HCT116 (cell line): ENCODE measurements around the gene GIT1. TPM values are rescaled to one million over a fixed set of nuclear protein-coding genes. Genes with fewer than 3 reads are reported as not detected.

ENCODE experiments used
- ATAC-seq: fragments of 200-7000 bp; cut with Tn5 transposase; 2 replicates; pipeline ENCODE4 v1.9.1; 2020; ENCODE audit warnings: mild to moderate bottlenecking, moderate library complexity
- BruUV-seq: library from RNA; stranded (reverse); fragments of 400-500 nt; replicated peaks from 2 replicates; lab custom pipeline; 2021; lab: Mats Ljungman, UMichigan
- CTCF ChIA-PET: fragments of 300-600 bp; sonication (Branson Sonifier 250); formaldehyde crosslinking; loops from one replicate; lab custom pipeline; 2021; ENCODE audit warnings: antibody characterized with exemption; lab: Charles Lee
- POLR2A ChIA-PET: fragments of 300-600, 350-600 bp; sonication (Branson Sonifier 250); formaldehyde crosslinking; loops from one replicate; lab custom pipeline; 2021; ENCODE audit warnings: antibody characterized with exemption; lab: Charles Lee
- RAD21 ChIA-PET, 2 experiments: fragments of 300-600 bp; sonication (Branson Sonifier 250); formaldehyde crosslinking; loops; one replicate each; lab custom pipeline; 2023; ENCODE audit warnings: low total read pairs in 2 of 2; ENCODE audit not compliant: uncharacterized antibody in 2 of 2, unreplicated experiment in 2 of 2, low non-redundant PET in 1 of 2; lab: Charles Lee
- DNase-seq: peaks from one replicate; pipeline ENCODE4 v3.0.0-alpha.2; 2010; ENCODE audit warnings: low read depth, low spot score
- H2AFZ ChIP-seq: fragments of 200-600 bp; shearing (Covaris generic), sonication (generic); 2 replicates; pipeline ENCODE4 v1.6.1; 2017; ENCODE audit warnings: low read depth, mixed run types, mixed read lengths, antibody characterized with exemption, low read length; ENCODE audit not compliant: poor library complexity, severe bottlenecking
- H3K27ac ChIP-seq: 2 replicates; pipeline ENCODE4 v1.5.1; 2012; ENCODE audit warnings: low read depth, low read length
- H3K27me3 ChIP-seq: fragments of 200-600 bp; sonication (generic); 2 replicates; pipeline ENCODE4 v1.6.1; 2016; ENCODE audit warnings: mixed run types, low read length, mixed read lengths; ENCODE audit not compliant: insufficient read depth
- H3K36me3 ChIP-seq, 2 experiments: fragments of 200-500 bp in 1 of 2; fragments of 200-600 bp in 1 of 2; sonication (Bioruptor generic) in 1 of 2; sonication (generic) in 1 of 2; 2 replicates each; pipeline versions ENCODE4 v1.5.1 to v1.6.1; 2014 to 2016; ENCODE audit warnings: low read length in 2 of 2, inconsistent platforms in 1 of 2, mixed read lengths in 1 of 2, mixed run types in 1 of 2; ENCODE audit not compliant: insufficient read depth in 2 of 2, control insufficient read depth in 1 of 2
- H3K4me1 ChIP-seq, 2 experiments: fragments of 200-600 bp in 1 of 2; sonication (generic) in 1 of 2; 2 replicates each; pipeline versions ENCODE4 v1.5.1 to v1.6.1; 2012 to 2017; ENCODE audit warnings: low read length in 2 of 2, inconsistent platforms in 1 of 2, mild to moderate bottlenecking in 1 of 2, mixed read lengths in 1 of 2, mixed run types in 1 of 2, moderate library complexity in 1 of 2; ENCODE audit not compliant: insufficient read depth in 2 of 2, control insufficient read depth in 1 of 2
- H3K4me2 ChIP-seq: fragments of 200-600 bp; sonication (generic); 2 replicates; pipeline ENCODE4 v1.6.1; 2017; ENCODE audit warnings: mixed run types, low read length, mixed read lengths
- H3K4me3 ChIP-seq, 2 experiments: fragments of 200-600 bp in 1 of 2; sonication (generic) in 1 of 2; replicated peaks in 1 of 2; 2 replicates each; pipeline ENCODE4 v1.5.1; 2011 to 2016; ENCODE audit warnings: low read length in 2 of 2, control low read depth in 1 of 2, low read depth in 1 of 2, mild to moderate bottlenecking in 1 of 2, mixed read lengths in 1 of 2, mixed run types in 1 of 2
- H3K79me2 ChIP-seq: fragments of 200-600 bp; sonication (generic); 2 replicates; pipeline ENCODE4 v1.6.1; 2017; ENCODE audit warnings: mild to moderate bottlenecking, mixed run types, low read length, moderate library complexity, mixed read lengths; ENCODE audit not compliant: insufficient read depth
- H3K9ac ChIP-seq: fragments of 200-600 bp; sonication (generic); 2 replicates; pipeline ENCODE4 v1.6.1; 2016; ENCODE audit warnings: low read length, mixed read lengths
- H3K9me2 ChIP-seq: fragments of 200-600 bp; sonication (generic), shearing (Covaris generic); 2 replicates; pipeline ENCODE4 v1.6.1; 2017; ENCODE audit warnings: mixed run types, mild to moderate bottlenecking, moderate library complexity; ENCODE audit not compliant: insufficient read depth
- H3K9me3 ChIP-seq, 2 experiments: fragments of 200-500 bp in 1 of 2; fragments of 200-600 bp in 1 of 2; sonication (Bioruptor generic) in 1 of 2; sonication (generic) in 1 of 2; 2 replicates each; pipeline ENCODE4 v1.6.1; 2014 to 2017; ENCODE audit warnings: low read length in 2 of 2, mixed read lengths in 2 of 2, inconsistent platforms in 1 of 2, low read depth in 1 of 2, mild to moderate bottlenecking in 1 of 2, mixed run types in 1 of 2, moderate library complexity in 1 of 2; ENCODE audit not compliant: control insufficient read depth in 1 of 2, insufficient read depth in 1 of 2
- H4K20me1 ChIP-seq: fragments of 200-600 bp; sonication (generic), shearing (Covaris generic); 2 replicates; pipeline ENCODE4 v1.6.1; 2017; ENCODE audit warnings: mixed run types, mild to moderate bottlenecking, moderate library complexity; ENCODE audit not compliant: insufficient read depth
- CBX3 ChIP-seq: IDR thresholded peaks from 2 replicates; pipeline ENCODE4 v1.6.1; 2012; ENCODE audit warnings: low read depth
- CEBPB ChIP-seq: IDR thresholded peaks from 2 replicates; pipeline ENCODE4 v1.6.1; 2012; ENCODE audit warnings: low read depth
- ELF1 ChIP-seq: IDR thresholded peaks from 2 replicates; pipeline ENCODE4 v1.6.1; 2012; ENCODE audit warnings: low read depth, borderline replicate concordance
- EZH2phosphoT487 ChIP-seq: fragments of 200-600 bp; IDR thresholded peaks from 2 replicates; pipeline ENCODE4 v1.6.1; 2018; ENCODE audit warnings: antibody characterized with exemption, borderline replicate concordance
- FOSL1 ChIP-seq: IDR thresholded peaks from 2 replicates; pipeline ENCODE4 v1.6.1; 2012; ENCODE audit warnings: low read depth
- JUND ChIP-seq: IDR thresholded peaks from 2 replicates; pipeline ENCODE4 v1.6.1; 2012
- POLR2A ChIP-seq: IDR thresholded peaks from 2 replicates; pipeline ENCODE4 v1.7.0; 2011; ENCODE audit warnings: borderline replicate concordance; ENCODE audit not compliant: insufficient read depth, insufficient read length; ENCODE audit errors: extremely low read depth
- POLR2AphosphoS5 ChIP-seq: IDR thresholded peaks from 2 replicates; pipeline ENCODE4 v1.6.1; 2011; ENCODE audit warnings: mild to moderate bottlenecking, low read depth, low read length, moderate library complexity
- SIN3A ChIP-seq: IDR thresholded peaks from 2 replicates; pipeline ENCODE4 v1.6.1; 2012; ENCODE audit warnings: low read depth
- YY1 ChIP-seq: IDR thresholded peaks from 2 replicates; pipeline ENCODE4 v1.6.1; 2011; ENCODE audit warnings: low read length, low read depth, moderate library complexity, mild to moderate bottlenecking; ENCODE audit not compliant: insufficient replicate concordance; ENCODE audit errors: extremely low read depth
- ZFX ChIP-seq: fragments of 450-650 bp; IDR thresholded peaks from 2 replicates; pipeline ENCODE4 v1.6.1; 2017
- ZNF274 ChIP-seq: fragments of 200-500 bp; sonication (Bioruptor generic); IDR thresholded peaks from 2 replicates; pipeline ENCODE4 v1.6.1; 2014; ENCODE audit warnings: mild to moderate bottlenecking, low read depth, low read length, inconsistent platforms
- intact Hi-C: fragments of 100-400 bp; cut with micrococcal nuclease; formaldehyde crosslinking; loops from 2 replicates; pipeline ENCODE4 v1.10.0; 2022
- total RNA-seq: library from RNA; stranded (reverse); gene quantifications from one replicate; pipeline ENCODE4 v1.2.1, GENCODE V29; 2021; ENCODE audit not compliant: unreplicated experiment
- TF ChIP-seq, protein P1 (sequence below): IDR thresholded peaks from 2 replicates; pipeline ENCODE4 v1.6.1; 2012
- TF ChIP-seq, protein P2 (sequence below), 3 experiments: fragments of 200-600 bp in 1 of 3; sonication (generic) in 1 of 3; IDR thresholded peaks in 2 of 3; conservative IDR thresholded peaks in 1 of 3; 2 replicates each; pipeline ENCODE4 v1.5.1; 2012 to 2017; ENCODE audit warnings: low read depth in 2 of 3, low read length in 2 of 3, antibody characterized with exemption in 1 of 3, borderline replicate concordance in 1 of 3, control low read depth in 1 of 3, mild to moderate bottlenecking in 1 of 3, mixed read lengths in 1 of 3, mixed run types in 1 of 3, moderate library complexity in 1 of 3; ENCODE audit not compliant: insufficient read depth in 1 of 3
- TF ChIP-seq, protein P3 (sequence below): IDR thresholded peaks from 2 replicates; pipeline ENCODE4 v1.6.1; 2011; ENCODE audit warnings: mild to moderate bottlenecking, low read length, moderate library complexity; ENCODE audit not compliant: insufficient replicate concordance; ENCODE audit errors: extremely low read depth

Gene GIT1
- total RNA-seq, 1 experiment from 2014 or later, result 76.5 TPM

DNA sequence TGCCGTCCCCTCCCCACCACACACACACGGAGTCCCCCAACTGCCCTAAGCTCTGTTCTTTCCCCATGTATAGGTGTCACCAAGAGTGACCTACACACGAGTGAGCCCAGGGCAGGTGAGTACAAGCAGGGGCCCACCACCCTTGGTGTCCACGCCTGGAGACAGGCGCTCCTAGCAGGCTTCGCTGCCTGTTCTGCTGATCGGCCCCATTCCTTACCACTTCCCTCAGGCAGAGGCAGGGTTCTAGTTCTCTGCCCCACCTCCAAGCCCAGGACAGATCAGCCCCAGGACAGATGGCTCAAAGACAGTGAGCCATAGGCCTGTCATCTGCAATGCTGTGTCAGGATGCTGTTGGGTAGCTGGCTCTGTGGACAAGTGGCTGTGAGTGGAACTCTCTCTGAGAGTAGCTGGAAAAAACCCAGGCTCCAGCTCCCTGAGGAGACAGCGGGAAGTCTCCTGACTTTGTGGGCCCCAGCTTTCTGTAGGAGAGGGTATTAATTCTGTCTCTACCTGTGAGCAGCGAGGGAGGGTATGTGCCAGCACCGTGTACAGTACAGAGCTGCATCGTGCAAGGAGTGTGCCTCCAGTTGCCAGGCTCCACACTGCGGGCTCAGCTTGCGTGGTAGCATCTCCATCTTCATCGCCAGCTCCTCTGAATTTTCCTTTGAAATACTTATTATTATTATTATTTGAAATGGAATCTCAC, 20.1 kb downstream of the GIT1 start:
- ATAC-seq (no peak), DNase-seq (no peak)
- Histone ChIP-seq H3K4me3 (peak overlapping the region; percentile 54 to 82), H3K27me3 (no peaks in the 10 kb centered on the region), H3K9me3 (no peaks in the 10 kb centered on the region), H3K36me3 (no peaks in the 10 kb centered on the region), H3K9ac (peak overlapping the region; percentile 60), H3K79me2 (peaks cover 10% of the 10 kb centered on the region; the same call in 1 of the 2 replicates), H3K4me2 (peak overlapping the region; percentile 99), H2AFZ (no peak overlapping the region), H3K4me1 (peaks cover 13 to 25% of the 10 kb centered on the region in 2 experiments), H4K20me1 (no peaks in the 10 kb centered on the region), H3K27ac (peak overlapping the region; percentile 73), H3K9me2 (no peaks in the 10 kb centered on the region)
- ChIA-PET CTCF (interaction anchor here (0.9 to 3.8 kb wide), 2 partner anchors 11 to 22 kb away, joined by 3 to 26 read pairs; partner anchors contain the start of gene ANKRD13B), POLR2A (no interaction called here), RAD21 (no interaction called here)
- TF ChIP-seq, protein P1, sequence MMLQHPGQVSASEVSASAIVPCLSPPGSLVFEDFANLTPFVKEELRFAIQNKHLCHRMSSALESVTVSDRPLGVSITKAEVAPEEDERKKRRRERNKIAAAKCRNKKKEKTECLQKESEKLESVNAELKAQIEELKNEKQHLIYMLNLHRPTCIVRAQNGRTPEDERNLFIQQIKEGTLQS, result no peak
- TF ChIP-seq YY1 (no peak), CBX3 (no peak), ZNF274 (no peak), JUND (no peak), ELF1 (no peak), EZH2phosphoT487 (no peak), ZFX (no peak), POLR2A (no peak), FOSL1 (no peak), CEBPB (no peak), POLR2AphosphoS5 (no peak), SIN3A (no peak)
- TF ChIP-seq, protein P2, sequence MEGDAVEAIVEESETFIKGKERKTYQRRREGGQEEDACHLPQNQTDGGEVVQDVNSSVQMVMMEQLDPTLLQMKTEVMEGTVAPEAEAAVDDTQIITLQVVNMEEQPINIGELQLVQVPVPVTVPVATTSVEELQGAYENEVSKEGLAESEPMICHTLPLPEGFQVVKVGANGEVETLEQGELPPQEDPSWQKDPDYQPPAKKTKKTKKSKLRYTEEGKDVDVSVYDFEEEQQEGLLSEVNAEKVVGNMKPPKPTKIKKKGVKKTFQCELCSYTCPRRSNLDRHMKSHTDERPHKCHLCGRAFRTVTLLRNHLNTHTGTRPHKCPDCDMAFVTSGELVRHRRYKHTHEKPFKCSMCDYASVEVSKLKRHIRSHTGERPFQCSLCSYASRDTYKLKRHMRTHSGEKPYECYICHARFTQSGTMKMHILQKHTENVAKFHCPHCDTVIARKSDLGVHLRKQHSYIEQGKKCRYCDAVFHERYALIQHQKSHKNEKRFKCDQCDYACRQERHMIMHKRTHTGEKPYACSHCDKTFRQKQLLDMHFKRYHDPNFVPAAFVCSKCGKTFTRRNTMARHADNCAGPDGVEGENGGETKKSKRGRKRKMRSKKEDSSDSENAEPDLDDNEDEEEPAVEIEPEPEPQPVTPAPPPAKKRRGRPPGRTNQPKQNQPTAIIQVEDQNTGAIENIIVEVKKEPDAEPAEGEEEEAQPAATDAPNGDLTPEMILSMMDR (IDR thresholded peaks at IDR 0.05 in 2 of 3, conservative IDR thresholded peaks at IDR 0.05 in 1 of 3; ENCODE audit: borderline replicate concordance in 1 of 3, insufficient read depth in 1 of 3, low read depth in 2 of 3, low read length in 2 of 3), result no peak
- TF ChIP-seq, protein P3, sequence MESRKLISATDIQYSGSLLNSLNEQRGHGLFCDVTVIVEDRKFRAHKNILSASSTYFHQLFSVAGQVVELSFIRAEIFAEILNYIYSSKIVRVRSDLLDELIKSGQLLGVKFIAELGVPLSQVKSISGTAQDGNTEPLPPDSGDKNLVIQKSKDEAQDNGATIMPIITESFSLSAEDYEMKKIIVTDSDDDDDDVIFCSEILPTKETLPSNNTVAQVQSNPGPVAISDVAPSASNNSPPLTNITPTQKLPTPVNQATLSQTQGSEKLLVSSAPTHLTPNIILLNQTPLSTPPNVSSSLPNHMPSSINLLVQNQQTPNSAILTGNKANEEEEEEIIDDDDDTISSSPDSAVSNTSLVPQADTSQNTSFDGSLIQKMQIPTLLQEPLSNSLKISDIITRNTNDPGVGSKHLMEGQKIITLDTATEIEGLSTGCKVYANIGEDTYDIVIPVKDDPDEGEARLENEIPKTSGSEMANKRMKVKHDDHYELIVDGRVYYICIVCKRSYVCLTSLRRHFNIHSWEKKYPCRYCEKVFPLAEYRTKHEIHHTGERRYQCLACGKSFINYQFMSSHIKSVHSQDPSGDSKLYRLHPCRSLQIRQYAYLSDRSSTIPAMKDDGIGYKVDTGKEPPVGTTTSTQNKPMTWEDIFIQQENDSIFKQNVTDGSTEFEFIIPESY, result no peak
- intact Hi-C loops, result no loop called here
- BruUV-seq, result TSS peak; percentile 39
